Renal cortex interstitium (tissue), 11 donors: Measurements from ENCODE around the gene CFAP97D1. TPM values are rescaled to one million over a fixed set of nuclear protein-coding genes. Genes with fewer than 3 reads are reported as not detected.
A peak's percentile ranks its signal among the peaks of the same experiment; 100 is the strongest.

ENCODE experiments used
- DNase-seq, 11 donors: peaks; one replicate each; pipeline ENCODE4 v3.0.0-alpha.2; 2013; ENCODE audit warnings: low read depth in 9 of 11, low spot score in 4 of 11; ENCODE audit errors: extremely low read depth in 1 of 11
- polyA plus RNA-seq, 3 donors: library from polyadenylated mRNA; unstranded; fragments of 120-200 nt; gene quantifications; one replicate each; pipeline ENCODE4 v1.2.1, GENCODE V29; 2013; ENCODE audit not compliant: insufficient read length in 3 of 3

The CFAP97D1 gene
- polyA plus RNA-seq, 3 donors, result 0.04 to 0.08 TPM; not detected in 1

- DNase-seq, result no peak
Measured at GRCh38 chr17:43816336-43817320, 36.4 kb downstream of the CFAP97D1 start.

- no peak for DNase-seq
Measured at GRCh38 chr17:43817826-43818225, 37.6 kb downstream of the CFAP97D1 start.

- DNase-seq, result no peak
Measured at GRCh38 chr17:43818966-43819365, 38.7 kb downstream of the CFAP97D1 start.

GRCh38 chr17:43820759-43821158 lies 40.5 kb downstream of the CFAP97D1 start:
- DNase-seq, result no peak

- DNase-seq, result no peak
Measured at GRCh38 chr17:43822570-43823190, 42.4 kb downstream of the CFAP97D1 start.

GRCh38 chr17:43823350-43824084 lies 43.3 kb downstream of the CFAP97D1 start:
- no peak for DNase-seq

- no peak for DNase-seq
Measured at GRCh38 chr17:43825567-43825966, 45.3 kb downstream of the CFAP97D1 start.

- no peak for DNase-seq
Measured at GRCh38 chr17:43826206-43826605, 46.0 kb downstream of the CFAP97D1 start.

GRCh38 chr17:43827596-43827995 lies 47.4 kb downstream of the CFAP97D1 start:
- DNase-seq, result no peak

- no peak for DNase-seq
Measured at GRCh38 chr17:43829738-43830137, 49.5 kb downstream of the CFAP97D1 start.

GRCh38 chr17:43830510-43831140 lies 50.4 kb downstream of the CFAP97D1 start:
- DNase-seq, result no peak

- DNase-seq, result no peak
Measured at GRCh38 chr17:43831633-43832032, 51.4 kb downstream of the CFAP97D1 start.

- DNase-seq, result peak in 6 of 11 donors; percentile 13 to 31 (median 28)
Measured at GRCh38 chr17:43832168-43832975, 52.1 kb downstream of the CFAP97D1 start.

- DNase-seq, result peak in 10 of 11 donors; percentile 31 to 74 (median 66)
Measured at GRCh38 chr17:43832976-43833829, 53.0 kb downstream of the CFAP97D1 start, which contains the start of gene MPP3. Gene MPP3 (minus strand): TSS chr17:43833146. CDS start chr17:43831906, 1,240 bp downstream.

GRCh38 chr17:43834106-43834505 lies 53.9 kb downstream of the CFAP97D1 start:
- DNase-seq, result no peak
